KMS-11 (cell line): ENCODE results near the gene TANGO6.
"Not testable (repeated sequence)": the region's sequence is repeated elsewhere in the genome, so short reads cannot be mapped to it uniquely, and the experiment has no call there.

Source experiments
- H2AFZ ChIP-seq: fragments of 200-600 bp; sonication (generic); 2 replicates; pipeline ENCODE4 v1.6.1; 2016; ENCODE audit warnings: antibody characterized with exemption, mixed run types, low read depth
- H3K27ac ChIP-seq: fragments of 200-600 bp; sonication (generic); 2 replicates; pipeline ENCODE4 v1.6.1; 2016; ENCODE audit warnings: mild to moderate bottlenecking, mixed run types
- H3K27me3 ChIP-seq: fragments of 200-600 bp; sonication (generic); 2 replicates; pipeline ENCODE4 v1.6.1; 2017; ENCODE audit warnings: mild to moderate bottlenecking, low read depth, mixed run types, moderate library complexity; ENCODE audit not compliant: insufficient read depth
- H3K36me3 ChIP-seq: fragments of 200-600 bp; sonication (generic); 2 replicates; pipeline ENCODE4 v1.6.1; 2017; ENCODE audit warnings: mild to moderate bottlenecking, mixed run types; ENCODE audit not compliant: insufficient read depth
- H3K4me1 ChIP-seq: fragments of 200-600 bp; sonication (generic); 2 replicates; pipeline ENCODE4 v1.6.1; 2016; ENCODE audit warnings: mild to moderate bottlenecking, low read depth, mixed run types; ENCODE audit not compliant: poor library complexity, severe bottlenecking
- H3K4me2 ChIP-seq: fragments of 200-600 bp; sonication (generic); 2 replicates; pipeline ENCODE4 v1.7.0; 2016; ENCODE audit warnings: mild to moderate bottlenecking, mixed run types
- H3K4me3 ChIP-seq: fragments of 200-600 bp; sonication (generic); IDR thresholded peaks from 2 replicates; pipeline ENCODE4 v1.6.1; 2017; ENCODE audit warnings: low read depth, low read length, mixed read lengths; ENCODE audit not compliant: insufficient read depth
- H3K79me2 ChIP-seq: fragments of 200-600 bp; sonication (generic); 2 replicates; pipeline ENCODE4 v1.6.1; 2016; ENCODE audit warnings: low read depth, mixed run types; ENCODE audit not compliant: insufficient read depth
- H3K9ac ChIP-seq: fragments of 200-600 bp; sonication (generic); 2 replicates; pipeline ENCODE4 v1.6.1; 2016; ENCODE audit warnings: mild to moderate bottlenecking, mixed run types
- H4K20me1 ChIP-seq: fragments of 200-600 bp; sonication (generic); 2 replicates; pipeline ENCODE4 v1.6.1; 2016; ENCODE audit warnings: mild to moderate bottlenecking, mixed run types; ENCODE audit not compliant: insufficient read depth
- CTCF ChIP-seq: fragments of 200-600 bp; sonication (generic); conservative IDR thresholded peaks from 2 replicates; pipeline ENCODE4 v1.6.1; 2017; ENCODE audit warnings: low read depth, mild to moderate bottlenecking, antibody characterized with exemption, low read length, moderate library complexity, mixed read lengths

The TANGO6 gene

GRCh38 chr16:68987734-68988457 is 144.6 kb downstream of the TANGO6 start:
- Histone ChIP-seq H3K9ac (no peak overlapping the region), H2AFZ (no peak overlapping the region), H3K79me2 (no peaks in the 10 kb centered on the region), H3K27ac (no peak overlapping the region), H4K20me1 (no peaks in the 10 kb centered on the region), H3K27me3 (no peaks in the 10 kb centered on the region), H3K4me1 (peaks cover 4% of the 10 kb centered on the region), H3K4me2 (no peak overlapping the region), H3K4me3 (no peak overlapping the region), H3K36me3 (no peaks in the 10 kb centered on the region)
- TF ChIP-seq CTCF = no peak

GRCh38 chr16:68990172-68990845 is 147.0 kb downstream of the TANGO6 start:
- not testable (repeated sequence) for H3K79me2 ChIP-seq, H3K36me3 ChIP-seq, H3K27ac ChIP-seq, H3K4me2 ChIP-seq, H3K9ac ChIP-seq, H2AFZ ChIP-seq, H3K4me3 ChIP-seq, H3K4me1 ChIP-seq, H4K20me1 ChIP-seq, H3K27me3 ChIP-seq

GRCh38 chr16:68991075-68991474 is 147.7 kb downstream of the TANGO6 start:
- H3K27ac ChIP-seq = no peak overlapping the region
- H4K20me1 ChIP-seq = no peaks in the 10 kb centered on the region
- no peak overlapping the region for H3K9ac ChIP-seq
- H3K4me3 ChIP-seq = no peak overlapping the region
- peaks cover 4% of the 10 kb centered on the region for H3K4me1 ChIP-seq
- no peak overlapping the region for H3K4me2 ChIP-seq
- H3K79me2 ChIP-seq = no peaks in the 10 kb centered on the region
- H3K27me3 ChIP-seq = no peaks in the 10 kb centered on the region
- no peak for TF ChIP-seq CTCF
- no peaks in the 10 kb centered on the region for H3K36me3 ChIP-seq
- no peak overlapping the region for H2AFZ ChIP-seq

GRCh38 chr16:68992521-68992920 is 149.2 kb downstream of the TANGO6 start:
- Histone ChIP-seq H3K36me3 (no peaks in the 10 kb centered on the region), H3K4me3 (no peak overlapping the region), H3K4me2 (no peak overlapping the region), H3K27me3 (no peaks in the 10 kb centered on the region), H3K4me1 (peaks cover 4% of the 10 kb centered on the region), H3K9ac (no peak overlapping the region), H2AFZ (no peak overlapping the region), H3K27ac (no peak overlapping the region), H4K20me1 (no peaks in the 10 kb centered on the region), H3K79me2 (no peaks in the 10 kb centered on the region)
- TF ChIP-seq CTCF = no peak

GRCh38 chr16:68993456-68993855 is 150.1 kb downstream of the TANGO6 start:
- no peaks in the 10 kb centered on the region for H3K27me3 ChIP-seq
- H3K4me3 ChIP-seq = no peak overlapping the region
- H3K9ac ChIP-seq = no peak overlapping the region
- no peak overlapping the region for H2AFZ ChIP-seq
- no peak overlapping the region for H3K4me2 ChIP-seq
- no peaks in the 10 kb centered on the region for H3K79me2 ChIP-seq
- no peak overlapping the region for H3K27ac ChIP-seq
- no peak for TF ChIP-seq CTCF
- no peaks in the 10 kb centered on the region for H3K36me3 ChIP-seq
- H3K4me1 ChIP-seq = peaks cover 4% of the 10 kb centered on the region
- H4K20me1 ChIP-seq = no peaks in the 10 kb centered on the region
